Brain microvascular endothelial cell (primary cell): Measurements from ENCODE around the gene ZBTB11.
"Not testable (repeated sequence)": the region's sequence is repeated elsewhere in the genome, so short reads cannot be mapped to it uniquely, and the experiment has no call there.

Source experiments
- DNase-seq: peaks from one replicate; pipeline ENCODE4 v3.0.0-alpha.2; 2020
- H3K27ac ChIP-seq: fragments of 250-450 bp; sonication (Bioruptor Pico); 2 replicates; pipeline ENCODE4 v1.5.1; 2020; ENCODE audit warnings: mild to moderate bottlenecking, moderate library complexity
- H3K27me3 ChIP-seq: fragments of 250-450 bp; sonication (Bioruptor Pico); replicated peaks from 2 replicates; pipeline ENCODE4 v1.5.1; 2020; ENCODE audit warnings: mild to moderate bottlenecking
- H3K36me3 ChIP-seq: fragments of 250-450 bp; sonication (Bioruptor Pico); replicated peaks from 2 replicates; pipeline ENCODE4 v1.5.1; 2020; ENCODE audit warnings: mild to moderate bottlenecking
- H3K4me3 ChIP-seq: 2 replicates; pipeline ENCODE4 v1.5.1; 2011; ENCODE audit warnings: low read depth, mild to moderate bottlenecking, control low read depth, low read length, moderate library complexity
- CTCF ChIP-seq: IDR thresholded peaks from 2 replicates; pipeline ENCODE4 v1.5.1; 2011; ENCODE audit warnings: low read depth, mild to moderate bottlenecking, moderate library complexity, low read length, control low read depth, inconsistent platforms; ENCODE audit errors: missing control alignments
- in situ Hi-C: cut with HindIII; loops from 2 replicates; pipeline ENCODE4 v1.10.0; 2017; ENCODE audit warnings: low sequenced_read_pairs, low pct_ligation_motif_present

ZBTB11 gene

DNA sequence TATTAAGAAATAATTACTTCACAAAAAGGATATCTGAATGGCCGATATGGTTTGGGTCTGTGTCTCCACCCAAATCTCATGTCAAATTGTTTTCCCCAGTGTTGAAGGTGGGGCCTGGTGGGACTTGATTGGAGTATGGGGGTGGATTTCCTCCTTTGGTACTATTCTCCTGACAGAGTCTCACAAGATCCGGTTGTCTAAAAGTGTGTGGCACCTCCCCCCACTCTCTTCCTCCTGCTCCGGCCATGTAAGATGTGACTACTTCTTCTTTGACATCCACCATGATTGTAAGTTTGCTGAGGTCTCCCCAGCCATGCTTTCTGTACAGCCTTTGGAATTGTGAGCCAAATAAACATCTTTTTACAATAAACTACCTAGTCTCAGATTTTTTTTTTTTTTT is 34.5 kb downstream of the ZBTB11 start:
- no peaks in the 10 kb centered on the region for H3K27me3 ChIP-seq
- DNase-seq = no peak
- no peak overlapping the region for H3K4me3 ChIP-seq
- H3K36me3 ChIP-seq = no peaks in the 10 kb centered on the region
- in situ Hi-C loops = no loop called here
- TF ChIP-seq CTCF = no peak
- no peak overlapping the region for H3K27ac ChIP-seq

DNA sequence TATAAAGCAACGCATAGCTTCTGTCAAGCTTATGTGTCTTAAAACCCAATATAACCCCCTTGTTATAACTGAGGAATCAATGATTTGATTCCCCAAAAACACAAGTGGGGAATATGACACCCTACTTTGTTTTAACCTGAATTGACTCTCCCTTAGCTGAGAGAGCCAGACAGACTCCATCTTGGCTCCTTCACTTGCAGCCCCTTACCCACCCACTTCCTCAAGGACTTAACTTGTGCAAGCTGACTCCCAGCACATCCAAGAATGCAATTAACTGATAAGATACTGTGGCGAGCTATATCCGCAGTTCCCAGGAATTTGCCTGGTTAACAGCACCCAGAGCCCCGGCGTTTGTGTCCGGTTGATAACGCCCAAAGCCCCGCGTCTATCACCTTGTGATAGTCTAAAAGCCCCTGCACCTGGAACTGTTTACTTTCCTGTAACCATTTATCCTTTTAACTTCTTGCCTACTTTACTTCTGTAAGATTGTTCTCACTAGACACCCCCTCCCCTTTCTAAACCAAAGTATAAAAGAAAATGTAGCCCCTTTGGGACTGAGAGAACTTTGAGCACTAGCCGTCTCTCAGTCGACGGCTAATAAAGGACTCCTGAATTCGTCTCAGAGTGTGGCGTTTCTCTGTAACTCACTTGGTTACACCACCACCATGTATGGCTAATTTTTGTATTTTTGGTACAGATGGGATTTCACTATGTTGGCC is 35.4 kb downstream of the ZBTB11 start:
- H3K4me3 ChIP-seq, H3K27me3 ChIP-seq, in situ Hi-C loops, DNase-seq, H3K27ac ChIP-seq, H3K36me3 ChIP-seq: not testable (repeated sequence)

DNA sequence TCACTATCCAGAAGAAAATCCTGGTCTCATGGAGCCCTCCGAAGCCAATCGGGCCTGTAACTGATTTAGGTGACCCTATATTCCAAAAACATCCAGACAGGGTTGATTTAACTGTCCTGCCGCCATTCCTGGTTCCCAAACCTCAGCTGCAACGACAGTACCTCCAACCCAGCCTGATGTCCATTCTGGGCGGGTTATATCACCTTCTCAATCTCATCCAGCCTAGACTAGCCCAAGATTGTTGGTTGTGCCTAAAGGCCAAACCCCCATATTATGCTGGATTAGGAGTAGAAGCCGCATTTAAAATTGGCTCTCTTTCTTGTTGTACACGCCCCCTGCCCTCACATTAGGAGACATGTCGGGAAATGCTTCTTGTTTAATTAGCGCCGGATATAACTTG is 36.7 kb downstream of the ZBTB11 start:
- in situ Hi-C loops = no loop called here
- H3K27ac ChIP-seq = no peak overlapping the region
- no peak for TF ChIP-seq CTCF

DNA sequence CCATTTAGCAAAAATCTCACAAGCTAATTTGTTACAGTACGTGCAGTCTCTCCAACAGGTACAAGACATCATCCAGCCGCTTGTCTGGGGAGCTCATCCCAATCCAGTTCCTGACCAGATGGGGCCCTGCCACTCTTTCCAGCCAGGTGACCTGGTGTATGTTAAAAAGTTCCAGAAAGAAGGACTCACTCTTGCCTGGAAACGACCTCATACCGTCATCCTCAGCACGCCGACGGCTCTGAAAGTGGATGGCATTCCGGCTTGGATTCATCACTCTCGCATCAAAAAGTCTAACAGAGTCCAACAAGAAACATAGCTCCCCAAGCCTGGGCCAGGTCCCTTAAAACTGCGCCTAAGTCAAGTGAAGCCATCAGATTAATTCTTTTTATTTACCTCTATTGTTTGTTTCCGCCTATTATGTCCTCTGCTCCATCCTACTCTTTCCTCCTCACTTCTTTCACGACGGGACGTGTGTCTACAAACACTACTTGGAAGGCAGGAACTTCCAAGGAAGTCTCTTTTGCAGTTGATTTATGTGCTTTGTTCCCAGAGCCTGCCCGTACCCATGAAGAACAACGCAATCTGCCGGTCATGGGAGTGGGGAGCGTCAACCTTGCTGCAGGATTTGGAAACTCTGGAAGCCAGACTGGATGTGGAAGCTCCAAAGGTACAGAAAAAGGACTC is 37.5 kb downstream of the ZBTB11 start:
- no peaks in the 10 kb centered on the region for H3K27me3 ChIP-seq
- in situ Hi-C loops = no loop called here
- TF ChIP-seq CTCF = no peak
- no peak for DNase-seq
- no peak overlapping the region for H3K4me3 ChIP-seq
- H3K36me3 ChIP-seq = no peaks in the 10 kb centered on the region
- no peak overlapping the region for H3K27ac ChIP-seq

More for the DNA sequence above, 36.7 kb downstream of the ZBTB11 start:
- Histone ChIP-seq H3K4me3 (no peak overlapping the region), H3K36me3 (no peaks in the 10 kb centered on the region), H3K27me3 (no peaks in the 10 kb centered on the region)
- DNase-seq = no peak

DNA sequence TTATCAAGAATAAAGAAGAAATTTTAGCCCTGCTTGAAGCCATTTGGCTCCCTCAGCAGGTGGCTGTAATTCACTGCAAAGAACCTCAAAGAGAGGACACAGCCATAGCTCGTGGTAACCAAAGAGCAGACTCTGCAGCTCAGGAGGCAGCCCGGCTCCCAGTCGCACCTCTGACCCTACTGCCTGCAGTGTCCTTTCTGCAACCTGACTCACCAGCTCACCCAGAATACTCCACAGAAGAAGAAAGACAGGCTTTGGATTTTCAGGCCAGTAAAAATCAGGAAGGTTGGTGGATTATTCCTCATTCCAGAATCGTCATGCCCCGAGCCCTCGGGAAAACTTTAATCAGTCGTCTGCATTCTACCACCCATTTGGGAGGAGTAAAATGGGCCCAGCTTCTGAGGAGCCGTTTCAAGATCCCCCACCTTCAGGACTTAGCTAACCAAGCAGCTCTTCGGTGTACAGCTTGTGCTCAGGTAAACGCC is 38.6 kb downstream of the ZBTB11 start:
- no peaks in the 10 kb centered on the region for H3K27me3 ChIP-seq
- in situ Hi-C loops = no loop called here
- DNase-seq = no peak

More for the DNA sequence above, 38.6 kb downstream of the ZBTB11 start:
- H3K4me3 ChIP-seq = no peak overlapping the region
- TF ChIP-seq CTCF = no peak
- no peak overlapping the region for H3K27ac ChIP-seq
- no peaks in the 10 kb centered on the region for H3K36me3 ChIP-seq
